ENCODE results near the gene RGS12. TPM values are rescaled to one million over a fixed set of nuclear protein-coding genes. Genes with fewer than 3 reads are reported as not detected.

RGS12 gene
- total RNA-seq, 1 donor, result 15.1 TPM

DNA sequence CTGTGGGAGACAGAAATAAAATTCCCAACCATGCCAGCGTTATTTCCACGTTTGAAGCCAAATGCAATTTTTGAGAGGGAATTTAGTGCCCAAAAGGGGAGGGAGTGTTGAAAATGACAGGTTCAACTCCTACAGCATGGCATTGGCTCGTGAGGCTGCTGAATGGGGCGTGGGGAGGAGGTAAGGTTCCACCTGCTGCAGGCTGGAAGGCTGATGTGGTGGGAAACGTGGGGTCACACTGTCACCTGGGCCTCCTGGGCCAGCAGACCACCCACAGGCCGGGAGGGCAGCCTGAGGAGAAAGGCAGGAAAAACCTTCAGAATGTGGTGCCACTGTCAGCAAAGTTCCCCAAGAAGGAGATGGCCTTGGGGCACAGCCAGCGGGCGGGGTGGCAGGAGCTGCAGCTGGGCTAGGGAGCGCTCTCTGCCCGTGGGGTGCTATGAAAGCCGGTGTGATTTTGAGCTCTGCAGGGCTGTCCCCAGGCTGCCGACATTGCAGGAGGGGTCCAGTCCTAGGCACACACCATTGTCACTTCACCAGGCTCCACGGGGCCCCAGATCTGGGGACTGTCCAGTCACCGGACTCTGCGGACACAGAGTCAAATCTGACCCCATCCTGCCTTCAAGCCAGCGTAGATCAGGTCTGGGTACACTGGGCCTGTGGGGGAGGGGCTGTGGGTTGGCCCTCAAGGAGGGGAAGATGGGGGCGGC is 24.3 kb upstream of the RGS12 start:
- TF ChIP-seq, protein P1, sequence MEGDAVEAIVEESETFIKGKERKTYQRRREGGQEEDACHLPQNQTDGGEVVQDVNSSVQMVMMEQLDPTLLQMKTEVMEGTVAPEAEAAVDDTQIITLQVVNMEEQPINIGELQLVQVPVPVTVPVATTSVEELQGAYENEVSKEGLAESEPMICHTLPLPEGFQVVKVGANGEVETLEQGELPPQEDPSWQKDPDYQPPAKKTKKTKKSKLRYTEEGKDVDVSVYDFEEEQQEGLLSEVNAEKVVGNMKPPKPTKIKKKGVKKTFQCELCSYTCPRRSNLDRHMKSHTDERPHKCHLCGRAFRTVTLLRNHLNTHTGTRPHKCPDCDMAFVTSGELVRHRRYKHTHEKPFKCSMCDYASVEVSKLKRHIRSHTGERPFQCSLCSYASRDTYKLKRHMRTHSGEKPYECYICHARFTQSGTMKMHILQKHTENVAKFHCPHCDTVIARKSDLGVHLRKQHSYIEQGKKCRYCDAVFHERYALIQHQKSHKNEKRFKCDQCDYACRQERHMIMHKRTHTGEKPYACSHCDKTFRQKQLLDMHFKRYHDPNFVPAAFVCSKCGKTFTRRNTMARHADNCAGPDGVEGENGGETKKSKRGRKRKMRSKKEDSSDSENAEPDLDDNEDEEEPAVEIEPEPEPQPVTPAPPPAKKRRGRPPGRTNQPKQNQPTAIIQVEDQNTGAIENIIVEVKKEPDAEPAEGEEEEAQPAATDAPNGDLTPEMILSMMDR (IDR thresholded peaks at IDR 0.05; ENCODE audit: insufficient read depth, low read length), result no peak
- no peak for DNase-seq (ENCODE audit: low read depth)
- H3K4me3 ChIP-seq (ENCODE audit: low read depth, low read length), result no peak overlapping the region

DNA sequence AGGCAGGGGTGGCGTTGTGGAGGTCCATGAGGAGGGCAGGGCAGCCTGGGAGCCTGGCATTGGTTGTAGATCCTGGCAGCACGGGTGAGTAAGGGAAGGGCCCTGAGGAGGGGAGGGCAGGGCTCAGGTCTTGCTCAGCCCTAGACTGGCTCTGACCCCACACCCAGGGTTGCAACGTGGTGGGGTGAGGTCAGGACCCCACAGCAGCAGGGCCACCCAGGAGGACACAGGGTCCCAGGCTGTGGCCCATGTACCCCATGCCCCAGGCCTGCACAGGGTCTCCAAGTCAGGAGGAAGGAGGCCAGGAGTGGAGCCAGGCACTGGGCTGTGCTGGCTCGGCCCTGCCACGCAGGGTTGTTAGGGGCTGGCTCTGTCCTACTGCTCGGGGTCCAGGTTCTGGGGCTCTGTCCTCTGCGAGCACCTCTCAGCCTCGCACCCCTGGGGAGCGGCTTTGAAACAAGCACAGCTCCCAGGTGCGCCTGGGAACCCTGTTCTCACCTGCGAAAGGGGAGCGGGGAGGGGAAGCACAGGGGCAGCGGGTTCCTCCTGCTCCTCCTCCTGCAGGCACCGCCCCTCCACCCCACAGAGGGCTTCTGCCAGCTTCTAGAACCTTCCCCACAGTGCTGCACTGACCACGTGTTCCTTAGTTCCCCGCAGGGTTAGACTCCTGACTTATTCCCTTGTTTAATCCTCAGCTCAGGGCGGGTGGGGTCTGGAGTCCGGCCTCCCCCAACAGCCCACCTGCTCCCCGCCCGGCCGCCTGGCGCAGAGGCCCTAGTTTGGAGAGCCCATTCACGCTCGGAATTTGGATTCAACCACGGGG is 23.5 kb upstream of the RGS12 start:
- TF ChIP-seq, protein P1 (IDR thresholded peaks at IDR 0.05; ENCODE audit: insufficient read depth, low read length), result no peak
- DNase-seq (ENCODE audit: low read depth), result no peak
- H3K4me3 ChIP-seq (ENCODE audit: low read depth, low read length), result no peak overlapping the region

DNA sequence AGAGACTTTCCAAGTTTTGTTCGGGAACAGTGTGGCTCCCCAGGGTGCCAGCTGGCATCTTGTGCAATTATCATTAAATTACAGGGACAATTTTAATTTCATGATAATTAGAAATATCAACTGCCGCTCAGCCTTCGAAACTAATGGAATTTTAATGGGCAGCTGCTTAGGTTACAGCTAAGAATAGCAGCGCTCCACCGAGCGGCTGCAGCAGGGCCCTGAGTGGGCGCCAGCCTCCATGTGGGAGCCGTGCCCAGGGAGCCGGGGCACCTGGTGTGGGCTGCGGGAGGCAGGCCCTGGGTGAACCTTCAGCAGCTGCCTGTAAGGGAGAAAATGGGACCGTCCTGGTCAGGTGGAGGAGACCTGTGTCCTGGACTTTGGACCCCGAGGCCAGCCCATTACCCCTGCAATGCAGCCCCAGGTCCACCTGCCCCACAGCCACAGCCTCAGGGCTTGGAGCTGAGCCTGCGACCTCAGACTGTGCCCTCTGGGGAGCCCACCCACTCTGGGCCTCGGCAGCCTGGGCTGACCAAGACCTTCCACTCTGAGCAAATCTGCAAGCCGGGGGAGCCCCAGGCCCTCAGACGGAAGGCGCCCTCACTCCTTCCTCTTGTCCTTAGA is 22.7 kb upstream of the RGS12 start:
- DNase-seq (ENCODE audit: low read depth), result no peak
- TF ChIP-seq, protein P1 (IDR thresholded peaks at IDR 0.05; ENCODE audit: insufficient read depth, low read length), result no peak
- no peak overlapping the region for H3K4me3 ChIP-seq (ENCODE audit: low read depth, low read length)

DNA sequence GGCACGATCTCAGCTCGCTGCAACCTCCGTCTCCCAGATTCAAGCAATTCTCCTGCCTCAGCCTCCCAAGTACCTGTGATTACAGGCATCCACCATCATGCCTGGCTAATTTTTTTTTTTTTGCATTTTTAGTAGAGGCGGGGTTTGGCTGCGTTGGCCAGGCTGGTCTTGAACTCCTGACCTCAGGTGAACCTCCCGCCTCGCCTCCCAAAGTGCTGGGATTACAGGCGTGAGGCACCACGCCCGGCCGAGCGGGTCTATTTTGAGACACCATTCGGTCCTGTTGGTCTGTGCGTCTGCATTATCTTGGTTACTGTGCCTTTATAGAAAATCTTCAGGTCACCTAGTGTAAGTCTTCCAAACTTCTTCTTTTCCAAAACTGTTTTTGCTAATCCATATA is 21.7 kb upstream of the RGS12 start:
- no peak overlapping the region for H3K4me3 ChIP-seq (ENCODE audit: low read depth, low read length)
- TF ChIP-seq, protein P1 (IDR thresholded peaks at IDR 0.05; ENCODE audit: insufficient read depth, low read length), result no peak
- no peak for DNase-seq (ENCODE audit: low read depth)

DNA sequence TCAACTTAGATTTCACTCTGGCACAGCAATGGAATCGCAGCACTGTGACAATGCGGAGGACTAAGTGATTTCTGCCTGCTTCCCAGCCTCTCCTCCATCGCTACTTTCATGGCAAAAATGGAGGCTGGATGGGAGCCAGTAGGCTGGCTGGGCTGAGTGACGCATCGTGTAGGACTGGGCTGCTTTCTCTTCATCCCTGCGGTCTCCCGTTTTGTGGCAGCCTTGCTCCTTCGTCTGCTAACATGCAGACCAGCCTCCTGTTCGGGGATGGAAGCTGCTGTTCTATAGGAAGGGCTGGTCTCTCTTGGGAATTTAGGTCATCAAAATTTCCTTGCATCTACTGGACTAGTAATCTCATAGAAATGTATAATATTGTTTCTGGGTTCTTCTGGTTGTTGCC is 15.8 kb upstream of the RGS12 start:
- peak; percentile 53 for DNase-seq (ENCODE audit: low read depth)
- H3K4me3 ChIP-seq (ENCODE audit: low read depth, low read length), result no peak overlapping the region
- TF ChIP-seq, protein P1 (IDR thresholded peaks at IDR 0.05; ENCODE audit: insufficient read depth, low read length), result no peak

DNA sequence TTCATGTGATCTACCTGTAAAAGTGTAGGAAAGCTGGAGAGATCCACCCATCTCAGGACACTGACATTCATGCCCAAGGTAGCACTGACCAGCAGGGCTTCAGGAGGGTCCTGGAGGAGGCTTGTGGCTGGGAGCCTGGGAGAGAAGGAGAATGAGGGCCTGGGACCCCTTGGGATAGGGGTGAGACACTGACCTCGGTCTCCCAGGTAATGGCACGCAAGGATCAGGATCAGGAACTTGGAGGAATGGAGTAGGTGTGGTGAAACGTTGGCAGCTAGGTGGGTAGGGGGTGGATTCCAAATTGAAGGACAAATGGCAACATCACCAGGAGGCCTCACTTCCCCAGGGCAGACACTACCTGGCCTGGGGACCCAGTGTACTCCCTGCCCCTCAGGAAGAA is 12.4 kb upstream of the RGS12 start:
- H3K4me3 ChIP-seq (ENCODE audit: low read depth, low read length), result no peak overlapping the region
- DNase-seq (ENCODE audit: low read depth), result no peak
- TF ChIP-seq, protein P1 (IDR thresholded peaks at IDR 0.05; ENCODE audit: insufficient read depth, low read length), result no peak
